HUES6 (cell line): ENCODE data around the gene ZNF2.

Experiments
- H3K27ac ChIP-seq: 2 replicates; pipeline ENCODE4 v1.7.0; 2013; ENCODE audit warnings: low read depth, mild to moderate bottlenecking, low read length, inconsistent platforms
- H3K27me3 ChIP-seq: 2 replicates; pipeline ENCODE4 v1.6.1; 2013; ENCODE audit warnings: low read length; ENCODE audit not compliant: control insufficient read depth, insufficient read depth
- H3K36me3 ChIP-seq: 2 replicates; pipeline ENCODE4 v1.6.1; 2013; ENCODE audit warnings: low read length; ENCODE audit not compliant: control insufficient read depth, insufficient read depth
- H3K4me1 ChIP-seq: 2 replicates; pipeline ENCODE4 v1.6.1; 2013; ENCODE audit warnings: low read length; ENCODE audit not compliant: control insufficient read depth, insufficient read depth
- H3K4me3 ChIP-seq: 2 replicates; pipeline ENCODE4 v1.5.1; 2013; ENCODE audit warnings: low read depth, low read length
- H3K9ac ChIP-seq: one replicate; pipeline ENCODE4 v1.6.1; 2013; ENCODE audit warnings: mild to moderate bottlenecking, low read length
- H3K9me3 ChIP-seq: 2 replicates; pipeline ENCODE4 v1.6.1; 2013; ENCODE audit warnings: low read depth, low read length; ENCODE audit not compliant: control insufficient read depth, insufficient read depth

ZNF2 gene

GRCh38 chr2:95206096-95206495, 40.5 kb downstream of the ZNF2 start:
- peaks cover 19% of the 10 kb centered on the region for H3K9me3 ChIP-seq
- H3K9ac ChIP-seq = no peak overlapping the region
- H3K27ac ChIP-seq = no peak overlapping the region
- H3K4me1 ChIP-seq = peaks cover 7% of the 10 kb centered on the region
- peak overlapping the region; percentile 77 for H3K4me3 ChIP-seq
- peaks cover 13% of the 10 kb centered on the region for H3K27me3 ChIP-seq
- H3K36me3 ChIP-seq = peaks cover 22% of the 10 kb centered on the region

- peaks cover 35% of the 10 kb centered on the region for H3K36me3 ChIP-seq
- peaks cover 30% of the 10 kb centered on the region for H3K9me3 ChIP-seq
- 0 out of 2 replicates have a peak within 1 kb of the TSS, but pooled peaks have one; percentile 17 for H3K27ac ChIP-seq
- peaks cover 13% of the 10 kb centered on the region for H3K27me3 ChIP-seq
- H3K4me3 ChIP-seq = peak within 1 kb of the TSS; percentile 77
- peaks cover 7% of the 10 kb centered on the region for H3K4me1 ChIP-seq
- H3K9ac ChIP-seq = peak within 1 kb of the TSS; percentile 64
Observed at GRCh38 chr2:95207111-95207961, 41.7 kb downstream of the ZNF2 start, which contains the start of gene ZNF892. ZNF892 (plus strand) TSS chr2:95207521; CDS start chr2:95207816, 295 bp downstream.

GRCh38 chr2:95208106-95208505, 42.5 kb downstream of the ZNF2 start:
- Histone ChIP-seq H3K36me3 (peaks cover 42% of the 10 kb centered on the region), H3K9ac (peak overlapping the region; percentile 64), H3K27ac (no peak overlapping the region), H3K9me3 (peaks cover 37% of the 10 kb centered on the region), H3K27me3 (peaks cover 13% of the 10 kb centered on the region), H3K4me1 (peaks cover 7% of the 10 kb centered on the region), H3K4me3 (peak overlapping the region; percentile 77)

- Histone ChIP-seq H3K9me3 (peaks cover 94% of the 10 kb centered on the region), H3K4me1 (no peaks in the 10 kb centered on the region), H3K36me3 (peaks cover 86% of the 10 kb centered on the region), H3K9ac (no peak overlapping the region), H3K4me3 (no peak overlapping the region), H3K27me3 (no peaks in the 10 kb centered on the region), H3K27ac (no peak overlapping the region)
Observed at GRCh38 chr2:95215018-95215612, 49.5 kb downstream of the ZNF2 start.

- no peak overlapping the region for H3K9ac ChIP-seq
- no peak overlapping the region for H3K4me3 ChIP-seq
- H3K4me1 ChIP-seq = no peaks in the 10 kb centered on the region
- H3K9me3 ChIP-seq = peaks cover 78% of the 10 kb centered on the region
- H3K36me3 ChIP-seq = peaks cover 34% of the 10 kb centered on the region
- no peak overlapping the region for H3K27ac ChIP-seq
- H3K27me3 ChIP-seq = no peaks in the 10 kb centered on the region
Observed at GRCh38 chr2:95220449-95220848, 54.8 kb downstream of the ZNF2 start.

- no peak overlapping the region for H3K27ac ChIP-seq
- H3K4me1 ChIP-seq = no peaks in the 10 kb centered on the region
Observed at GRCh38 chr2:95225658-95226057, 60.0 kb downstream of the ZNF2 start.

GRCh38 chr2:95231723-95232122, 66.1 kb downstream of the ZNF2 start:
- no peak overlapping the region for H3K4me3 ChIP-seq
- no peaks in the 10 kb centered on the region for H3K27me3 ChIP-seq
- no peaks in the 10 kb centered on the region for H3K4me1 ChIP-seq
- no peak overlapping the region for H3K27ac ChIP-seq
- no peaks in the 10 kb centered on the region for H3K36me3 ChIP-seq
- no peaks in the 10 kb centered on the region for H3K9me3 ChIP-seq
- no peak overlapping the region for H3K9ac ChIP-seq

More at GRCh38 chr2:95225658-95226057, 60.0 kb downstream of the ZNF2 start:
- H3K4me3 ChIP-seq = no peak overlapping the region
- peaks cover 31% of the 10 kb centered on the region for H3K9me3 ChIP-seq
- no peak overlapping the region for H3K9ac ChIP-seq
- no peaks in the 10 kb centered on the region for H3K27me3 ChIP-seq
- H3K36me3 ChIP-seq = no peaks in the 10 kb centered on the region

- no peak overlapping the region for H3K27ac ChIP-seq
- H3K27me3 ChIP-seq = no peaks in the 10 kb centered on the region
- no peaks in the 10 kb centered on the region for H3K9me3 ChIP-seq
- H3K36me3 ChIP-seq = no peaks in the 10 kb centered on the region
- no peaks in the 10 kb centered on the region for H3K4me1 ChIP-seq
- H3K4me3 ChIP-seq = no peak overlapping the region
- no peak overlapping the region for H3K9ac ChIP-seq
Observed at GRCh38 chr2:95232232-95232631, 66.6 kb downstream of the ZNF2 start.
